Neuronal stem cell (in vitro differentiated cells): ENCODE results near the gene SMTNL2.

Experiments used
- DNase-seq: peaks from one replicate; pipeline ENCODE4 v3.0.0-alpha.2; 2013; ENCODE audit warnings: low spot score
- H2AFZ ChIP-seq: one replicate; pipeline ENCODE4 v1.6.1; 2013; ENCODE audit warnings: mild to moderate bottlenecking, low read length, inconsistent platforms
- H2AK5ac ChIP-seq: 2 replicates; pipeline ENCODE4 v1.6.1; 2013; ENCODE audit warnings: low read depth, mild to moderate bottlenecking, inconsistent platforms, low read length, moderate library complexity, mixed read lengths
- H2BK120ac ChIP-seq: 2 replicates; pipeline ENCODE4 v1.6.1; 2013; ENCODE audit warnings: low read depth, mild to moderate bottlenecking, inconsistent platforms, low read length, moderate library complexity, mixed read lengths
- H2BK12ac ChIP-seq: one replicate; pipeline ENCODE4 v1.6.1; 2013; ENCODE audit warnings: low read length, inconsistent platforms
- H2BK15ac ChIP-seq: 2 replicates; pipeline ENCODE4 v1.6.1; 2013; ENCODE audit warnings: mild to moderate bottlenecking, low read length, inconsistent platforms, mixed read lengths
- H2BK5ac ChIP-seq: one replicate; pipeline ENCODE4 v1.6.1; 2013; ENCODE audit warnings: inconsistent platforms, mild to moderate bottlenecking, low read length, moderate library complexity
- H3K14ac ChIP-seq: one replicate; pipeline ENCODE4 v1.6.1; 2013; ENCODE audit warnings: low read length, inconsistent platforms
- H3K18ac ChIP-seq: 2 replicates; pipeline ENCODE4 v1.6.1; 2013; ENCODE audit warnings: low read length, inconsistent platforms
- H3K23ac ChIP-seq: 2 replicates; pipeline ENCODE4 v1.6.1; 2013; ENCODE audit warnings: low read depth, mild to moderate bottlenecking, mixed read lengths, low read length, inconsistent platforms; ENCODE audit not compliant: poor library complexity
- H3K27ac ChIP-seq: replicated peaks from 3 replicates; pipeline ENCODE4 v1.5.1; 2013; ENCODE audit warnings: low read length, inconsistent platforms
- H3K27me3 ChIP-seq, 3 experiments: 2 replicates each; pipeline ENCODE4 v1.6.1; 2013; ENCODE audit warnings: low read length in 3 of 3, mild to moderate bottlenecking in 2 of 3, inconsistent platforms in 1 of 3, low read depth in 1 of 3, mixed read lengths in 1 of 3, moderate library complexity in 1 of 3; ENCODE audit not compliant: control insufficient read depth in 3 of 3, insufficient read depth in 3 of 3
- H3K36me3 ChIP-seq, 2 donors: replicated peaks in 1 of 2; 2 replicates each; pipeline ENCODE4 v1.6.1; 2013; ENCODE audit warnings: low read length in 2 of 2; ENCODE audit not compliant: control insufficient read depth in 2 of 2, insufficient read depth in 2 of 2
- H3K4ac ChIP-seq: 2 replicates; pipeline ENCODE4 v1.6.1; 2013; ENCODE audit warnings: inconsistent platforms, mild to moderate bottlenecking, low read length, moderate library complexity
- H3K4me1 ChIP-seq, 2 donors: 1 replicate in 1 of 2; 2 replicates in 1 of 2; pipeline ENCODE4 v1.6.1; 2013; ENCODE audit warnings: low read length in 2 of 2, low read depth in 1 of 2; ENCODE audit not compliant: control insufficient read depth in 2 of 2, insufficient read depth in 1 of 2
- H3K4me2 ChIP-seq: one replicate; pipeline ENCODE4 v1.6.1; 2013; ENCODE audit warnings: mild to moderate bottlenecking, low read length, inconsistent platforms; ENCODE audit not compliant: insufficient read depth, poor library complexity, severe bottlenecking
- H3K4me3 ChIP-seq, 2 donors: 2 replicates each; pipeline ENCODE4 v1.5.1; 2013; ENCODE audit warnings: low read length in 2 of 2, mild to moderate bottlenecking in 2 of 2, inconsistent platforms in 1 of 2, moderate library complexity in 1 of 2
- H3K79me1 ChIP-seq: one replicate; pipeline ENCODE4 v1.6.1; 2013; ENCODE audit warnings: low read depth, mild to moderate bottlenecking, inconsistent platforms, low read length, moderate library complexity
- H3K9ac ChIP-seq: one replicate; pipeline ENCODE4 v1.6.1; 2013; ENCODE audit warnings: mild to moderate bottlenecking, low read depth, low read length, inconsistent platforms; ENCODE audit not compliant: poor library complexity
- H3K9me3 ChIP-seq, 2 donors: replicated peaks in 1 of 2; 2 replicates each; pipeline versions ENCODE3 to v1.6.1; 2013; ENCODE audit warnings: low read length in 2 of 2, mild to moderate bottlenecking in 2 of 2, inconsistent platforms in 1 of 2, low read depth in 1 of 2, mixed read lengths in 1 of 2, moderate library complexity in 1 of 2; ENCODE audit not compliant: control insufficient read depth in 2 of 2, insufficient read depth in 1 of 2
- H4K8ac ChIP-seq: one replicate; pipeline ENCODE4 v1.6.1; 2013; ENCODE audit warnings: low read depth, mild to moderate bottlenecking, inconsistent platforms, low read length, moderate library complexity
- H4K91ac ChIP-seq: one replicate; pipeline ENCODE4 v1.6.1; 2013; ENCODE audit warnings: low read length, low read depth, mild to moderate bottlenecking, inconsistent platforms; ENCODE audit not compliant: poor library complexity
- WGBS, 2 donors: extraction: QIAGEN DNeasy Blood & Tissue Kit; methylation state at CpG; one replicate each; pipeline ENCODE4 v1.1.7; 2013; ENCODE audit warnings: missing lambda C conversion rate in 2 of 2, mixed read lengths in 1 of 2; ENCODE audit not compliant: insufficient read length in 2 of 2, insufficient replicate concordance in 1 of 2; ENCODE audit errors: extremely low coverage in 2 of 2; 5-methylcytosine and 5-hydroxymethylcytosine counted together

SMTNL2 gene

GRCh38 chr17:4573669-4574068 lies 10.7 kb upstream of the SMTNL2 start:
- Histone ChIP-seq H3K4me1 (peaks cover 17 to 21% of the 10 kb centered on the region in 2 donors), H3K14ac (no peak overlapping the region), H2AFZ (no peak overlapping the region), H3K4me2 (no peak overlapping the region), H2BK15ac (peak overlapping the region; percentile 79), H3K9ac (peak overlapping the region; percentile 73), H3K9me3 (no peaks in the 10 kb centered on the region), H3K79me1 (no peaks in the 10 kb centered on the region), H3K23ac (no peak overlapping the region), H3K27ac (no peak overlapping the region), H4K91ac (no peak overlapping the region), H3K36me3 (no peaks in the 10 kb centered on the region), H4K8ac (no peak overlapping the region), H2BK12ac (peak overlapping the region; percentile 79), H2BK120ac (no peak overlapping the region), H3K4me3 (no peak overlapping the region), H3K18ac (peak overlapping the region; percentile 88), H2BK5ac (no peak overlapping the region), H3K27me3 (peaks cover 0 to 3% (median 0%) of the 10 kb centered on the region in 3 experiments), H2AK5ac (no peak overlapping the region), H3K4ac (no peak overlapping the region)
- WGBS, 2 donors: no CpG with 5 or more reads among the region's 7 CpGs
- DNase-seq: no peak

GRCh38 chr17:4574448-4575045 lies 9.8 kb upstream of the SMTNL2 start:
- H3K14ac ChIP-seq: no peak overlapping the region
- H3K79me1 ChIP-seq: no peaks in the 10 kb centered on the region
- H3K27ac ChIP-seq: no peak overlapping the region
- H3K23ac ChIP-seq: no peak overlapping the region
- H3K36me3 ChIP-seq: no peaks in the 10 kb centered on the region
- no peak overlapping the region for H2BK120ac ChIP-seq
- WGBS, 2 donors: no CpG with 5 or more reads among the region's 9 CpGs
- H3K4me2 ChIP-seq: no peak overlapping the region
- peaks cover 17 to 19% of the 10 kb centered on the region in 2 donors for H3K4me1 ChIP-seq
- H3K4ac ChIP-seq: no peak overlapping the region
- peak overlapping the region; percentile 2 for H2BK12ac ChIP-seq
- peak overlapping the region; percentile 76 for H3K18ac ChIP-seq
- no peak overlapping the region for H2BK5ac ChIP-seq
- H3K27me3 ChIP-seq: peaks cover 0 to 3% (median 0%) of the 10 kb centered on the region in 3 experiments
- no peak overlapping the region for H2AFZ ChIP-seq
- H4K91ac ChIP-seq: no peak overlapping the region
- H2AK5ac ChIP-seq: no peak overlapping the region
- no peak overlapping the region for H3K4me3 ChIP-seq
- H4K8ac ChIP-seq: no peak overlapping the region
- peaks cover 0 to 2% of the 10 kb centered on the region in 2 donors for H3K9me3 ChIP-seq
- H3K9ac ChIP-seq: no peak overlapping the region
- no peak for DNase-seq
- H2BK15ac ChIP-seq: no peak overlapping the region

GRCh38 chr17:4576161-4576558 lies 8.2 kb upstream of the SMTNL2 start:
- no CpG with 5 or more reads among the region's 6 CpGs for WGBS, 2 donors

GRCh38 chr17:4576729-4577322 lies 7.5 kb upstream of the SMTNL2 start:
- H3K27me3 ChIP-seq: peaks cover 0 to 23% (median 0%) of the 10 kb centered on the region in 3 experiments

More at GRCh38 chr17:4576161-4576558, 8.2 kb upstream of the SMTNL2 start:
- Histone ChIP-seq H2BK12ac (peak overlapping the region; percentile 95), H2BK15ac (peak overlapping the region; percentile 90), H3K9ac (peak overlapping the region; percentile 35), H3K4me3 (no peak overlapping the region), H3K27me3 (peaks cover 0 to 16% (median 0%) of the 10 kb centered on the region in 3 experiments), H2BK5ac (peak overlapping the region; percentile 98), H2BK120ac (peak overlapping the region; percentile 99), H2AFZ (peak overlapping the region; percentile 91), H4K91ac (peak overlapping the region; percentile 99), H3K14ac (peak overlapping the region; percentile 59), H3K23ac (no peak overlapping the region), H2AK5ac (peak overlapping the region; percentile 100), H4K8ac (no peak overlapping the region), H3K4me2 (no peak overlapping the region), H3K4me1 (peaks cover 16 to 17% of the 10 kb centered on the region in 2 donors), H3K18ac (peak overlapping the region; percentile 97), H3K27ac (peak overlapping the region; percentile 84), H3K36me3 (no peaks in the 10 kb centered on the region), H3K9me3 (peaks cover 0 to 2% of the 10 kb centered on the region in 2 donors), H3K79me1 (peaks cover 3% of the 10 kb centered on the region), H3K4ac (peak overlapping the region; percentile 77)
- no peak for DNase-seq

More at GRCh38 chr17:4576729-4577322, 7.5 kb upstream of the SMTNL2 start:
- Histone ChIP-seq H2BK12ac (peak overlapping the region; percentile 12), H3K27ac (peak overlapping the region; percentile 84), H3K4me3 (no peak overlapping the region), H2AK5ac (peak overlapping the region; percentile 100), H2BK5ac (peak overlapping the region; percentile 98), H3K4me2 (no peak overlapping the region), H2AFZ (peak overlapping the region; percentile 91), H2BK15ac (peak overlapping the region; percentile 90), H3K79me1 (peaks cover 4% of the 10 kb centered on the region), H3K4ac (peak overlapping the region; percentile 17), H4K91ac (peak overlapping the region; percentile 99), H3K36me3 (no peaks in the 10 kb centered on the region), H4K8ac (peak overlapping the region; percentile 94), H3K4me1 (peaks cover 17 to 18% of the 10 kb centered on the region in 2 donors), H3K23ac (no peak overlapping the region), H3K9ac (peak overlapping the region; percentile 61), H3K9me3 (peaks cover 0 to 2% of the 10 kb centered on the region in 2 donors), H3K14ac (no peak overlapping the region), H3K18ac (peak overlapping the region; percentile 98), H2BK120ac (peak overlapping the region; percentile 99)
- no CpG with 5 or more reads among the region's 18 CpGs for WGBS, 2 donors
- DNase-seq: peak; percentile 65
